Mesendoderm (in vitro differentiated cells): Measurements from ENCODE around the gene TMEM179.

Experiments used
- DNase-seq: peaks from one replicate; pipeline ENCODE4 v3.0.0; 2013
- H2AK5ac ChIP-seq: 2 replicates; pipeline ENCODE4 v1.6.1; 2013; ENCODE audit warnings: low read length, inconsistent platforms
- H2BK120ac ChIP-seq: 2 replicates; pipeline ENCODE4 v1.6.1; 2013; ENCODE audit warnings: low read depth, mild to moderate bottlenecking, low read length, moderate library complexity, mixed read lengths
- H2BK15ac ChIP-seq: replicated peaks from 2 replicates; pipeline ENCODE4 v1.6.1; 2013; ENCODE audit warnings: low read depth, mild to moderate bottlenecking, moderate library complexity
- H2BK5ac ChIP-seq: 2 replicates; pipeline ENCODE4 v1.6.1; 2013; ENCODE audit warnings: low read length, inconsistent platforms
- H3K18ac ChIP-seq: 2 replicates; pipeline ENCODE4 v1.6.1; 2013; ENCODE audit warnings: mild to moderate bottlenecking, low read length, mixed read lengths
- H3K23ac ChIP-seq: one replicate; pipeline ENCODE4 v1.6.1; 2013; ENCODE audit warnings: low read length
- H3K27ac ChIP-seq: 2 replicates; pipeline ENCODE4 v1.5.1; 2013; ENCODE audit warnings: low read depth, mild to moderate bottlenecking, inconsistent platforms, low read length, moderate library complexity
- H3K27me3 ChIP-seq: 2 replicates; pipeline ENCODE4 v1.6.1; 2013; ENCODE audit warnings: low read length, control low read depth, mild to moderate bottlenecking, inconsistent platforms; ENCODE audit not compliant: insufficient read depth, poor library complexity
- H3K36me3 ChIP-seq: 2 replicates; pipeline ENCODE4 v1.6.1; 2013; ENCODE audit warnings: low read length, inconsistent platforms; ENCODE audit not compliant: control insufficient read depth, insufficient read depth
- H3K4ac ChIP-seq: one replicate; pipeline ENCODE4 v1.6.1; 2013; ENCODE audit warnings: low read depth, mild to moderate bottlenecking, low read length, moderate library complexity
- H3K4me1 ChIP-seq: 2 replicates; pipeline ENCODE4 v1.6.1; 2013; ENCODE audit warnings: low read depth, low read length, inconsistent platforms; ENCODE audit not compliant: control insufficient read depth
- H3K4me2 ChIP-seq: 2 replicates; pipeline ENCODE4 v1.6.1; 2013; ENCODE audit warnings: low read length
- H3K4me3 ChIP-seq: 2 replicates; pipeline ENCODE4 v1.5.1; 2013; ENCODE audit warnings: mild to moderate bottlenecking, low read length
- H3K56ac ChIP-seq: one replicate; pipeline ENCODE4 v1.6.1; 2013; ENCODE audit warnings: low read length
- H3K79me1 ChIP-seq: 2 replicates; pipeline ENCODE4 v1.6.1; 2013; ENCODE audit warnings: low read length, inconsistent platforms
- H3K79me2 ChIP-seq: 2 replicates; pipeline ENCODE4 v1.6.1; 2013; ENCODE audit warnings: mild to moderate bottlenecking, low read length; ENCODE audit not compliant: control insufficient read depth, insufficient read depth
- H3K9ac ChIP-seq: 2 replicates; pipeline ENCODE4 v1.6.1; 2013; ENCODE audit warnings: low read length, inconsistent platforms
- H4K5ac ChIP-seq: one replicate; pipeline ENCODE4 v1.6.1; 2013; ENCODE audit warnings: low read length
- H4K8ac ChIP-seq: one replicate; pipeline ENCODE4 v1.6.1; 2013; ENCODE audit warnings: low read depth, mild to moderate bottlenecking, control low read depth, low read length, moderate library complexity
- WGBS: extraction: QIAGEN DNeasy Blood & Tissue Kit; methylation state at CpG from one replicate; pipeline ENCODE4 v1.1.7; 2013; ENCODE audit warnings: low lambda C conversion rate, missing lambda C conversion rate; ENCODE audit not compliant: insufficient coverage; ENCODE audit errors: extremely low coverage; 5-methylcytosine and 5-hydroxymethylcytosine counted together

Gene TMEM179

GRCh38 chr14:104624939-104625338 lies 20.4 kb upstream of the TMEM179 start:
- H2BK15ac ChIP-seq, result no peak overlapping the region
- no peaks in the 10 kb centered on the region for H3K27me3 ChIP-seq
- no peaks in the 10 kb centered on the region for H3K79me1 ChIP-seq
- no peak overlapping the region for H2BK120ac ChIP-seq
- no peak overlapping the region for H3K9ac ChIP-seq
- H3K4me1 ChIP-seq, result no peaks in the 10 kb centered on the region
- no CpG with 5 or more reads among the region's 5 CpGs for WGBS
- no peak overlapping the region for H2AK5ac ChIP-seq
- no peaks in the 10 kb centered on the region for H3K36me3 ChIP-seq
- no peak overlapping the region for H3K27ac ChIP-seq
- H3K4me2 ChIP-seq, result no peak overlapping the region
- H2BK5ac ChIP-seq, result no peak overlapping the region
- H3K4ac ChIP-seq, result no peak overlapping the region
- H4K5ac ChIP-seq, result no peak overlapping the region
- H3K79me2 ChIP-seq, result no peaks in the 10 kb centered on the region
- no peak for DNase-seq
- H3K23ac ChIP-seq, result no peak overlapping the region
- H3K18ac ChIP-seq, result no peak overlapping the region
- H3K56ac ChIP-seq, result no peak overlapping the region
- no peak overlapping the region for H4K8ac ChIP-seq
- H3K4me3 ChIP-seq, result no peak overlapping the region

DNA sequence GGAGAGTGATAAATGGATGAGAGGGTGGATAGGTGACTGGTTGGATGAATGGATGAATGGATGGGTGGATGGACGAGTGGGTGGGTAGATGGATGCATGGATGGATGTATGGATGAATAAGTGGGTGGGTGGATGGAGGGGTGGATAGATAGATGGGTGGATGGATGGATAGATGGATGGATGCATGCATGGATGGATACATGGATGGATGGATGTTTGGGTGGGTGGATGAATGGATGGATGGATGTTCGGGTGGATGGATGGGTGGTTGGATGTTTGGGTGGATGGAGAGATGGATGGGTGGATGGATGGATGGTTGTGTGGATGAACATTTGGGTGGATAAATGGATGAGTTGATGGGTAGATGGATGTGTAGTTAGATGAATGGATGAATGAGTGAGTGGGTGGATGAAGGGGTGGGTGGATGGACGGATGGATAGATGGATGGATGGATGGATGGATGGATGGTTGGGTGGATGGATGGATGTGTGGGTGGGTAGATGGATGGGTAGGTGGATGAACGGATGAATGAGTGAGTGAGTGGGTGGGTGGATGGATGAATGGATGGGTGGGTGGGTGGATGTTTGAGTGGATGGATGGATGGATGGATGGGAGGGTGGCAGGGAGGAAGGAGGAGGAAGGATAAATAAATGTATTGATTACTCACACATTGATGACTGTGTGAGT lies 9.7 kb upstream of the TMEM179 start:
- Histone ChIP-seq H3K9ac (no peak overlapping the region), H3K4me1 (no peaks in the 10 kb centered on the region), H3K4ac (no peak overlapping the region), H3K4me2 (no peak overlapping the region), H4K8ac (no peak overlapping the region), H2AK5ac (no peak overlapping the region), H3K27ac (no peak overlapping the region), H3K56ac (no peak overlapping the region), H3K79me2 (no peaks in the 10 kb centered on the region), H3K4me3 (no peak overlapping the region), H3K36me3 (no peaks in the 10 kb centered on the region), H3K23ac (no peak overlapping the region), H4K5ac (no peak overlapping the region), H2BK15ac (no peak overlapping the region), H3K27me3 (no peaks in the 10 kb centered on the region), H3K79me1 (no peaks in the 10 kb centered on the region), H3K18ac (no peak overlapping the region), H2BK5ac (no peak overlapping the region), H2BK120ac (no peak overlapping the region)
- no peak for DNase-seq
- 100% methylated on average over 2 of the region's 4 CpGs for WGBS

DNA sequence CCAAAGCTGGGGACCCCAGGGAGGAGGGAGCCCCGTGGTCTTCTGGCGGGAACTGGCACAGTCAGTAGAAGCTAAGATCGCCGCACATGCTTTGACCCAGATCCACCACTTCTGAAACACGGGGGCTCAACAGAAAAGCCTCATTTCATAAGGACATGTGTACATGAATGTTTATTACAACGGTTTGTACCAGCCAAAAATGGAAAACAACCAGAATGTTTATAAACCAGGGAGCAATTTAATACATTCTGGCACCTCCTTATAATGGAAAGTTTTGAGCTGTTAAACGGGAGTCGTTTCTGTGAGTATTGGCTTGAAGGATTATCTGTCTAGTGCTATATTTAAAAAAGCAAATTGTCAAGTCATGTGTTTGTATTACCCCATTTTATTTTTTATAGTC lies 7.3 kb upstream of the TMEM179 start:
- no peak overlapping the region for H3K27ac ChIP-seq
- no peak overlapping the region for H3K56ac ChIP-seq
- no peak overlapping the region for H2AK5ac ChIP-seq
- no peak overlapping the region for H3K23ac ChIP-seq
- H2BK5ac ChIP-seq, result no peak overlapping the region
- H3K79me2 ChIP-seq, result no peaks in the 10 kb centered on the region
- H4K8ac ChIP-seq, result no peak overlapping the region
- no peaks in the 10 kb centered on the region for H3K4me1 ChIP-seq
- H3K9ac ChIP-seq, result no peak overlapping the region
- no peak overlapping the region for H3K4me2 ChIP-seq
- no peak overlapping the region for H2BK15ac ChIP-seq
- no peak overlapping the region for H3K4me3 ChIP-seq
- H3K4ac ChIP-seq, result no peak overlapping the region
- H3K18ac ChIP-seq, result no peak overlapping the region
- H3K36me3 ChIP-seq, result no peaks in the 10 kb centered on the region
- no peak for DNase-seq
- H4K5ac ChIP-seq, result no peak overlapping the region
- WGBS, result no CpG with 5 or more reads among the region's 8 CpGs
- no peaks in the 10 kb centered on the region for H3K79me1 ChIP-seq
- H3K27me3 ChIP-seq, result no peaks in the 10 kb centered on the region
- H2BK120ac ChIP-seq, result no peak overlapping the region

- no CpG with 5 or more reads among the region's 4 CpGs for WGBS
- no peak overlapping the region for H3K4me2 ChIP-seq
- H3K4me3 ChIP-seq, result no peak overlapping the region
- no peaks in the 10 kb centered on the region for H3K4me1 ChIP-seq
- no peak overlapping the region for H2BK5ac ChIP-seq
- H3K79me2 ChIP-seq, result no peaks in the 10 kb centered on the region
- no peak overlapping the region for H2BK15ac ChIP-seq
- no peak overlapping the region for H3K4ac ChIP-seq
- H2BK120ac ChIP-seq, result no peak overlapping the region
- no peak overlapping the region for H4K8ac ChIP-seq
- no peak overlapping the region for H3K27ac ChIP-seq
- no peaks in the 10 kb centered on the region for H3K79me1 ChIP-seq
- no peak for DNase-seq
- no peak overlapping the region for H3K18ac ChIP-seq
- no peak overlapping the region for H3K56ac ChIP-seq
- H3K27me3 ChIP-seq, result no peaks in the 10 kb centered on the region
- H3K9ac ChIP-seq, result no peak overlapping the region
- no peak overlapping the region for H4K5ac ChIP-seq
- H3K23ac ChIP-seq, result no peak overlapping the region
- H3K36me3 ChIP-seq, result no peaks in the 10 kb centered on the region
- no peak overlapping the region for H2AK5ac ChIP-seq
These were observed 6.3 kb upstream of the TMEM179 start for GRCh38 chr14:104610749-104611310.

DNA sequence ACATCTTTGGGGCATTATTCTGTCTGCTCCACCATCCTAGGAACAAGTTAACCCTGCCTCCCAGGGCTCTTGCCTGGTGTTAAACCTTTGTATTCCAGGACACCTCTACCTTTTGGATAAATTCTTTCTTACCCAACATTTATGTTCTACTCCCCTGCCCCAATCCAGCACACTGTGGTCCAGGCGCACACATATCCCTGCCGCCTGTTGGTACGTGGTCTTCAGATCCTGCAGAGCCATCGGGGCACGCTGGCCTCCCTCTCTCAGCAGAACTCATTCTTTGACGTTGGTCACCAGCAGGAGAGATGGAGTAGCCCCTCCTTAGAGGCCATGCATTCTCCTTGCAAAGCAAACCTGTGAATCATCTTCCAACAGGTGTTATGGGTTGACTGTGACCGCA lies 5.1 kb upstream of the TMEM179 start:
- H4K8ac ChIP-seq, result no peak overlapping the region
- no peaks in the 10 kb centered on the region for H3K79me1 ChIP-seq
- H3K79me2 ChIP-seq, result no peaks in the 10 kb centered on the region
- H2BK120ac ChIP-seq, result no peak overlapping the region
- H3K4me2 ChIP-seq, result no peak overlapping the region
- no peak overlapping the region for H3K9ac ChIP-seq
- no peaks in the 10 kb centered on the region for H3K36me3 ChIP-seq
- no peak overlapping the region for H2AK5ac ChIP-seq
- H3K4ac ChIP-seq, result no peak overlapping the region
- DNase-seq, result no peak
- H4K5ac ChIP-seq, result no peak overlapping the region
- no CpG with 5 or more reads among the region's 7 CpGs for WGBS
- H3K4me3 ChIP-seq, result no peak overlapping the region
- H2BK5ac ChIP-seq, result no peak overlapping the region
- H3K27ac ChIP-seq, result no peak overlapping the region
- H2BK15ac ChIP-seq, result no peak overlapping the region
- no peak overlapping the region for H3K23ac ChIP-seq
- H3K56ac ChIP-seq, result no peak overlapping the region
- H3K4me1 ChIP-seq, result no peaks in the 10 kb centered on the region
- no peaks in the 10 kb centered on the region for H3K27me3 ChIP-seq
- no peak overlapping the region for H3K18ac ChIP-seq
